NT2/D1 (cell line): Measurements from ENCODE around the gene UTP15.

ENCODE experiments used
- DNase-seq: peaks from one replicate; pipeline ENCODE4 v3.0.0-alpha.2; 2011; ENCODE audit warnings: low read depth, low spot score
- H3K27me3 ChIP-seq: 2 replicates; pipeline ENCODE4 v1.6.0; 2011; ENCODE audit warnings: mild to moderate bottlenecking; ENCODE audit not compliant: insufficient read length, insufficient read depth
- H3K36me3 ChIP-seq: 2 replicates; pipeline ENCODE4 v1.6.1; 2011; ENCODE audit warnings: mild to moderate bottlenecking, low read length, mixed read lengths; ENCODE audit not compliant: insufficient read depth, insufficient read length
- H3K4me1 ChIP-seq: 2 replicates; pipeline ENCODE4 v1.5.1; 2011; ENCODE audit not compliant: insufficient read depth, insufficient read length
- H3K4me3 ChIP-seq: 2 replicates; pipeline ENCODE4 v1.5.1; 2011; ENCODE audit warnings: low read depth; ENCODE audit not compliant: insufficient read length
- H3K9ac ChIP-seq: 2 replicates; pipeline ENCODE4 v1.6.0; 2011; ENCODE audit warnings: low read depth; ENCODE audit not compliant: insufficient read length
- H3K9me3 ChIP-seq: 2 replicates; pipeline ENCODE4 v1.5.1; 2011; ENCODE audit warnings: mild to moderate bottlenecking, low read length; ENCODE audit not compliant: insufficient read depth
- SUZ12 ChIP-seq: IDR thresholded peaks from 2 replicates; pipeline ENCODE4 v1.6.1; 2011; ENCODE audit not compliant: insufficient read length, insufficient read depth; ENCODE audit errors: extremely low read depth
- YY1 ChIP-seq: IDR thresholded peaks from 2 replicates; pipeline ENCODE4 v1.6.1; 2011; ENCODE audit not compliant: insufficient read length, insufficient read depth
- ZNF274 ChIP-seq: IDR thresholded peaks from 2 replicates; pipeline ENCODE4 v1.6.1; 2011; ENCODE audit warnings: mild to moderate bottlenecking, low read depth, low read length

Gene UTP15

DNA sequence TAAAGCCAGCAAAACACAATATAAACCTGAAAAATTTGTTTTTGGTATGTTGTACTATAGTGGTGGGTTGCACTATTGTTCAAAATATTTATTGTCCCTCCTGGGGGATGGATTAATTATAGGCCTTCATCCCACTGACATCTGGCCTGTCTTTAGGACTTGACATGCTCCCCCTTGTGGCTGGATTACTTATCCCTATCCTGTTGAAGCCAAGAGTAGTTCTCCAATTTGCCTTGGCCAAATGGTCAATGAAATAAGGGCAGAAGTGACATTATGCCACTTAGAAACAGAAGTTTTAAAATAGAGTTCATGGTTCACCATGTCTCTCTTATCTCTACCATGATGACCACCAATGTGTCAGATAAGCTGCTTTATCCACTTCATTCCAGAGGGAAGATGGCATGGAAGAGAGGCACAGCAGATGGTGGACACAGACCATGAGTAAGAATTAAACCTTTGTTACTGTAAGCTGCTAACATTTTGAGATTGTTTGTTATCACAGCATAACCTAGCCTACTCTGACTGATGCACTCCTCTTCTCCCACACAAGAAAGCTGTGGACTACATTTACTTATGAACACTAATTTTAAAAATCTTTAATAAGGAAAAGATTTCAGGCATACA, 31.3 kb downstream of the UTP15 start:
- H3K36me3 ChIP-seq: no peaks in the 10 kb centered on the region
- H3K27me3 ChIP-seq: no peaks in the 10 kb centered on the region
- TF ChIP-seq SUZ12: no peak
- no peak for TF ChIP-seq ZNF274
- no peak for TF ChIP-seq YY1
- no peaks in the 10 kb centered on the region for H3K4me1 ChIP-seq
- no peak overlapping the region for H3K4me3 ChIP-seq
- H3K9ac ChIP-seq: no peak overlapping the region
- H3K9me3 ChIP-seq: peaks cover 4% of the 10 kb centered on the region; the same call in 1 of the 2 replicates
- peak; percentile 27 for DNase-seq

GRCh38 chr5:73599380-73599779, 33.8 kb downstream of the UTP15 start:
- Histone ChIP-seq H3K4me1 (no peaks in the 10 kb centered on the region), H3K9me3 (peaks cover 6% of the 10 kb centered on the region; the same call in 1 of the 2 replicates), H3K36me3 (no peaks in the 10 kb centered on the region), H3K9ac (no peak overlapping the region), H3K4me3 (no peak overlapping the region), H3K27me3 (no peaks in the 10 kb centered on the region)
- DNase-seq: no peak
- TF ChIP-seq YY1 (no peak), ZNF274 (no peak), SUZ12 (no peak)

DNA sequence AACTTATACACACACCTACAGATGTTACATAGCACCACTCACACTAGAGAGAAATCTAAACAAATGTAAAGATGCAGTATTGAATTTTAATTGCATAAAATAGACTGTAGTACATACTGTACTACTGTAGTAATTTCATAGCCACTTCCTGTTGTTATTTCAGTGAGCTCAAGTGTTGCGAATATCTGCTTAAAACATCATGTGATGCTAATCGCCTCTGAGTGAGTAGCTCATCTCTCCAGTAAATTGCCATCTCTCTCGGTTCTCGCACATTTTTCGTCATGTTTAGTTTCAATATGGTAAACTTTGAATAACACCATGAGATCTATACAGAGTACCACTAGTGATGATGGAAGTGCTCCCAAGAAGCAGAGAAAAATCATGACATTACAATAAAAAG, 38.5 kb downstream of the UTP15 start:
- no peak for DNase-seq
- no peaks in the 10 kb centered on the region for H3K4me1 ChIP-seq
- no peaks in the 10 kb centered on the region for H3K27me3 ChIP-seq
- no peaks in the 10 kb centered on the region for H3K36me3 ChIP-seq
- H3K9ac ChIP-seq: no peak overlapping the region
- TF ChIP-seq ZNF274: no peak
- no peak for TF ChIP-seq YY1
- no peak for TF ChIP-seq SUZ12
- H3K9me3 ChIP-seq: peaks cover 6% of the 10 kb centered on the region; the same call in 1 of the 2 replicates
- H3K4me3 ChIP-seq: no peak overlapping the region

GRCh38 chr5:73605223-73606087, 39.9 kb downstream of the UTP15 start:
- no peak overlapping the region for H3K4me3 ChIP-seq
- no peak for DNase-seq
- peaks cover 6% of the 10 kb centered on the region; the same call in 1 of the 2 replicates for H3K9me3 ChIP-seq
- no peaks in the 10 kb centered on the region for H3K36me3 ChIP-seq
- TF ChIP-seq YY1: no peak
- no peak for TF ChIP-seq ZNF274
- no peak for TF ChIP-seq SUZ12
- H3K9ac ChIP-seq: no peak overlapping the region
- H3K27me3 ChIP-seq: no peaks in the 10 kb centered on the region
- H3K4me1 ChIP-seq: no peaks in the 10 kb centered on the region

DNA sequence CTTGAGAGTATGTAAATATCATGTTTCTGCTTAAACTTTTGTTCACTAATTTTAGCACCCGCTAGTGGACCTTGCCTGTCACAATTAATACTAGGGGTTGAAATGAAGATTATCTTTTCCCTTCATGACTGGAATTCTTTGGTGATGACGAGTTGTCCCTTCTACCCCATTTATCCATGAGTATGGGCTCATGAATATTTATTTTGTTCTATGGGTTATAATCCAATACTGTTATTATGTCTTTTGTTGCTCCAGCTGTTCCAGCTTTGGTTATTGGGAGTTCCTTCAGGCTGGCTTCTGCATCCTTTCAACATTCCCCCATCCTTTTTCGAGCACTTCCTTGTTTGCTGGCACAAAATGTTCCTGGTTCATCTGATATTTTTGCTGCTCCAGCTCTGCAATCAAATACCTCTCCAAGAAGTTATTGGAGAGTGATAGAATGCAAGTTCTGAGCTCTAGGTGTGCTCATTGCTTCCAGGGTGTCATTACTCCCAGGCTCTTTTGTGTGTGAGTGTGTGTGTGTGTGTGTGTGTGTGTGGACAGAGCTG, 40.7 kb downstream of the UTP15 start:
- Histone ChIP-seq H3K9ac (no peak overlapping the region), H3K27me3 (no peaks in the 10 kb centered on the region)
- no peak for DNase-seq

GRCh38 chr5:73607228-73607627, 41.7 kb downstream of the UTP15 start:
- Histone ChIP-seq H3K9me3 (no peaks in the 10 kb centered on the region; the same call in 1 of the 2 replicates), H3K4me3 (no peak overlapping the region), H3K9ac (no peak overlapping the region), H3K36me3 (no peaks in the 10 kb centered on the region), H3K27me3 (no peaks in the 10 kb centered on the region), H3K4me1 (no peaks in the 10 kb centered on the region)
- no peak for DNase-seq
- TF ChIP-seq SUZ12: no peak
- TF ChIP-seq ZNF274: no peak
- TF ChIP-seq YY1: no peak

More for the DNA sequence above, 40.7 kb downstream of the UTP15 start:
- no peak for TF ChIP-seq YY1
- no peak for TF ChIP-seq ZNF274
- no peak for TF ChIP-seq SUZ12
- H3K4me3 ChIP-seq: no peak overlapping the region
- no peaks in the 10 kb centered on the region for H3K36me3 ChIP-seq
- peaks cover 6% of the 10 kb centered on the region for H3K9me3 ChIP-seq
- H3K4me1 ChIP-seq: no peaks in the 10 kb centered on the region

DNA sequence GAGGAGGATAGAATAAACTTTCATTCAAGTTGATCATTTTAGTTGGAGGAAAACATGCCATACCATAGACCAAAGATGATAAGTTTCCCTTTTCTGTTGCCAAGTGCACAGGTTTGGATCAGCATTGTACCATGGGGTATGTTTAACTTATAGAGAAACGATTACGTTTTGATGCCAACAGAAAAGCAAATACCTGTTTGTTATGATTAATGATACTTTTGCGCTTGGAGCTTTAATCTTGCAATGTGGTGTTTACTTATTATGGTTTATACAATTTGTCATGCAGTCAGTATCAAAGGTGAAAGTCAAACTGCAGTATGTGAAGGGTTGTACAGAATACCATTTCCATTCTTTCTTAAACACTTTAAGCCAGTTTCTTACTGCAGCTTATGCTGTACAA, 47.3 kb downstream of the UTP15 start:
- no peaks in the 10 kb centered on the region for H3K27me3 ChIP-seq
- TF ChIP-seq YY1 (no peak), ZNF274 (no peak), SUZ12 (no peak)
- no peak overlapping the region for H3K4me3 ChIP-seq
- H3K9me3 ChIP-seq: no peaks in the 10 kb centered on the region; the same call in 1 of the 2 replicates
- H3K4me1 ChIP-seq: no peaks in the 10 kb centered on the region
- H3K36me3 ChIP-seq: no peaks in the 10 kb centered on the region
- no peak overlapping the region for H3K9ac ChIP-seq
- no peak for DNase-seq
